ENCODE measurements around the gene SOX1.

Gene SOX1

DNA sequence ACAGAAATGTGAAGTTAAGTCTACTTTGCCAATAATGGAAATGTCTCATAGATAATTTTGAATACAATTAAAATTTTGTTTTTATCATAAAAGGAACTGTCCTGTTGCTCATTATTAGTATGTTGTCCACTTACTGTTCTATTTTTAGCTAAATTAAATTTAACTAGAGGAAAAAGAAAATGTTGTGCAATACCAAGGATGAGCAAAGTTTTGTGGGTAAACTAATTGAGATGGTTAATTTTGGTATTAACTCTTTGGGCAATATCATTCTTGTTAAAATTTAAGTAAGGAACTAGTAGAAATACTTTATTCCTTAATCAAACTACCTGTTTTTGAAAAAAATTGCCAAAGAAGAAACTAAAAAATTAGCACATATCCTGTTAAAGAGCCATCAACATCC is 43.5 kb downstream of the SOX1 start:
- DNase-seq: no peak

DNA sequence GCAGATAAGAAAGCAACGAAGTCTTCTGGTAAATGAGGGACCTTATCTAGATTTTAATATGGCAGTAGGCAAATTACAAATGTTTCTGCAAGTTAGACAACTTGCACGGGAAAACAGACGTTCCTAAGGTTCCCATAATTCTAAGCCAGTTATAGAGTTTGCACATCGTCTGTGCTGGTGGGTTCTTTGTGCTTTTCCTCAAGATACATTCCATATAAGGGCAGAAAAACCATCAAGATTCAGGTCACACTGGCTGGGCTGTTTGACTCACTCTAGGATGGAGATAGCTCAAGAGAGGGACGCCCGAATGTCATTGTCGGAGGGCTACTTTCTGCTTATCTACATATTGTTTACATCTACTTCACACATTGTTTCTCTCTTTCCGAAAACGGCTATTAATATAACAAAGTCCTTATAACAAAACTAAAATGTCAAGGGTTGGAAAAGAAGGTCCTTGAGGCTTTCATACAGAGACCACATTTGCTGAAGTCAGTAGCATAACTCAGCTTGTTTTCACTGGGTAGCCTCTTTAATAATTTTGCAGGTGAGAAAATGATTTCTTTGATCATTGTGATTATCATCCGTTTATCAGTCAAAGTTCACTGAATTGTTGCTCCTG is 44.4 kb downstream of the SOX1 start:
- DNase-seq: no peak

DNA sequence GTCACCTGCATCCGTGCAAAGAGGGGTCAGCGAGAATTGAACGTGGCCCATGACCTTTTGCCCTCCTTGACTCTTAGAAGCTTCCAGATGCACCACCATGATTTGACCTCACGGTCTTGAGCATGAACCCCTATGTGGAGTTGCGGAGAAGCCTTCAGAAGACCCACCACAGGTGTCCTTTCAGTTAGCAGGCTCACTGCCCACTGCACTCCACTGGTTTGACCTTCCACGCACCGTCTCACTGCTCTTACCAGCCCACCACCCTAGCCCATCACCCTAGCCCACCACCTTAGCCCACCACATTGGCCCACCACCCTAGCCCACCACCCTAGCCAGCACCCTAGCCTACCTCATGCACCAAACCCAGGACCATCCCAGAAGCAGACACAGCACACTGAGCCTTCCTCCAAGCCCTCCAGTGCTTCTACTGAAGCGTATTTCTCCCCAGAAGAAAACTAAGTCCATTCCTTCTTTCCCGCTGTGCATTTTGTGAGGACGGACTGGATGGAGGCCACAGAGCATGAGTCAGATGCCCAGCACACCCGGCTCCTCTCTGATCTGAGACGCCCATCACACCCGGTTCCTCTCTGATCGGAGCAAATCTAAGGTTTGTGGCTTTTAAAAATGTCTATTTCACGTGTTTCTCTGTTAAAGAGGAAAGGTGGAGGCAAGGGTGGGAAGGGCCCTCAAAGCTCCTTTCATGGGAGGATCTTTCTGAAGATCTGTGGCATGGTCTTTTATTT is 45.8 kb downstream of the SOX1 start:
- DNase-seq: no peak

DNA sequence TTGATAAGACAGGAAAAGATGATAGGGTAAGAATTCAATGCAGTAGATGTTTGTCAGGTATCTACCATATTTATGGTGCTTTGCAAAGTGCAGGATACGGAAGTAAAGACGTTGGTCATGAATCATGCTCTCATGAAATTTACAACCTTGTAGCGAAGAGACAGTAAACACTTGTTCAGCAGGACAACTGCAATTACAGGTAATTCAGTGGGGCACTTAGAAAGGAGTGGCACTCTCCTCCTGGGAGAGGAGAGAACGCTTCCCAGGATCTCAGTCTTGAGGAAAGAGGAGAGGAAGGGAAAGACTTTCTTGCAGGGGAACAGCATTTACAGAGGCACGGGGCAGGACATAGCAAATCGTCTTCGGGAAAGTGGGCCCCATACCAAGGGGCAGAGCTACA is 46.4 kb downstream of the SOX1 start:
- DNase-seq: no peak

DNA sequence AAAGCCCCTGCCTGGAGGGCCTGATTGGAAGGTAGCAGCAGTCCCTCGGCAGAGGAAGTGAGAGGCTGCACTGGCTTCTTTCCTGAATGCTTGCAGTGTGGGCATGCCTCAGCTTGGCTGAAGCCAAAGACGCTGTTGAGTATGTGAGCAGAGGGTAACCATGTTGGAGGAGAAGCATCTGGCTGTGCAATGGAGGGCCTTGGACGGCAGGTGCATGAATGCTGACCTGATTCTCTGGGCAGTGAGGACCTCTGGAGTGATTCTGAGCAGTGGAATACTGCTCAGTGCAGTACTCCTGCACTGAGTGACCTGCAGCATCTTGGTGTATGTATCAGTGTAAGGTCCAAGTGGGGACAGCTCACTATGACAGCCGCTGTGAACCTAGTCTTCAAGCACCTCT is 46.9 kb downstream of the SOX1 start:
- DNase-seq: no peak

DNA sequence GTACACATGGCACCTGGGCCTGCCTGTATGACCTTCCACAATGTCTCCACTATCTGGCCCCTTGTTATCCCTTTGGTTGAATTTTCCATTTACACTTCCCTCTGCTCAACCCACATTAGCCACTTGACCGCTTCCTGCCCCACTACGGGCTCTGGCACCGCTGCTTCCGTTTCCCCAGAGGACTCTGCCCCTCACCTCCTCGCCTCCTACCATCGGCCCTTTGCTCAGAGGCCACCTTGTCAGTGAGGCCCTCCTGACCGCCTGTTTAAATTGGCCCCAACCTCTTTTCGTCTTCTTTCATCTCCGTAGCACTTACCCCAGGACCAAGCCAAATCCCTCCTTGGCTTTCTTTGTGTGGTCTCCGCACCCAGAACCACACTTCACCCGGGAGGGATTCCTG is 47.4 kb downstream of the SOX1 start:
- DNase-seq: no peak

DNA sequence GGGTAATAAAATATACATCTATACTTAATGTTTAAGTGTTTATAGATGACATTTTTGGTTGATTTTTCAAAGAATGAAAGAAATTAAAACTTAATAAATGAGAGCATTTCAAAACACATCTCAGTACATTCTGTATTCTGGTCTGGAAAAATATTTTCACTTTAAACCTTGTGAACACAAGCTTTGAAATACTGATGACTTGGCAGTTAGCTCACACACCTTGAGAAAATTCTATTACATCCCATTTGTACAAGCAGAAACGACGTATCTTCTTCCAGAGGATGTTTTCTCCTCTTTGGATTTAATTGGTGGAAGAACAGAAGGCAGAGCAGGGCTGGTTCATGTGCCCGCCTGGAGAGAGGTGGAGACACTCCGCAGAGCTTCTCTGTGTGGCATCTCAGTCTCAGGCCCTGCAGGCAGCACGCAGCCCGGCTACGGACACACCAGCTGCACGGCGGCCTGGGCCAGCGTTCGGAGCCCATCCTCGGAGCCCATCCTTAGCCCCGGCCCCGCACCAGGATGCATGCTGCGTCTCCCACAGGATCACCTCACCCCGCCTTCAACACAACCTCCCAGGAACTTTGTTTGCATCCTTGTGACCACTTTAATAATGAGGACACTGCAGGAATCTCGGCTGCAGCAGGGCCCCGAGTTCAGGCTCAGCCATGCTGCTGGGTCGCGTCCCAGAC is 48.6 kb downstream of the SOX1 start:
- DNase-seq: no peak

DNA sequence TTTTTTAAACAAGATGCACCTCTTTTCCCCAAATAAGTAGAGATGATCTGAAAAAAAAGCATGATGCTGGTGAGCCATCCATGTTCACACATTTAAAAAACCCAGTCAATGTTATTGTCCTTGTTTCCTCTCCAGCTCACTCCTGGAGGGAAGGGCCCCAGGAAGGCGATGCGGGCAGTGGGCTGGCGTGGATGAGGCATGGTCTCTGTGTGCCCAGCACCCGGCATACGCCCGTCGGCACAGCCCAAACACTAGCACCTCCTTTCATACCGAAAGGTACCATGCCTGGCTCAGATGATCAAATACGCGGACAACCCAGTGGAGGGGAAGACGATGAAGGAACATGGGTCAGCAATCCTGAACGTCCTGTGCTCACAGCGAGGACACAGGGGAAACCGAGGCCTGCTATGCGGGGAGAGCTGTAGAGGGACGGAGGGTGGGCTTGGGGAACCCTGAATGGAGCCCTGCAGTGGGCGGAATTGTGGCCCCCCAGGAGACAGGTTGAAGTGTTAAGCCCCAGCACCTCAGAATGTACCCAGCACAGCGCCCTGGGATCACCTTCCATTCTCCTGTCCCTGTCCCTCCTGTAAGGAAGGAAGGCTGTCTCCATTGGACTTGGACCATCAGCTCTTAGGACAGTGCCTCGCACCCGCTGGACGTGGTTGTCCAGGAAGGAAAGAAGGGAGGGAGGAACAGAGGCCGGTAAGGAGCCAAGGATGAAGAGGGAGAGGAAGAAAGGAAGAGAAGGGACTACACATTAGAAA is 49.4 kb downstream of the SOX1 start:
- DNase-seq: no peak

DNA sequence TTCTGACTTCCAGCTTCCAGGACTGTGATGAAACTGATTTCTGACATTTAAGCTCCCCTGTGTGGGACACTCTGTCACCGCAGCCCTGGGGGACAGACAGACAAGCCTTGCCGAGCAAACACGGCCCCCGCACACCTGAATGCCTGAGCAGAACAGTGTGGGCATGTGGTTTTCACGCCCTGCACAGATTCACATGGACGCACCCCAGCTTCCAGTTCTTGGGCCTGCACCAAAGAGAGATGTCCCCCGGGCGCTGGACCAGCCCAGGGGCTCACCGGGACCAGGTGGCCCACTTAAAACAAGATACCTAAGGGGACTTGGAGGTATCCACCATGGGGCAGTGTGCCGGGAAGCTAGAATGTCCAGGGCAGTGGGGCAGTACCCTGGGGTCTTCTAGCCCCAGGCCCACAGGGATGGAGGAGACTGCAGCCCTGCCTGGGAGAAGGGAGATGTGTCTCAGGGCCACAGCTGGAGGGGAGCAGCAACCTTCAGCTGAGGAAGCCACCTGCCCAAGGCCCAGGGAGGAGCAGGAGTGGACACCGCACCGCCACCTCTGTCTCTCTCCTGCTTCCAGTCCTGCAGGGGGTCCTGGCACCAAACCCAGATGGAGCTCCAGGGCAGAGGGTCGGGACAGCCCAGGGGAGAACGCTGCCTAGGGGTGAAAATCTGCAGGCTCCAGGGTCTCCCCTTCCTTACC is 50.5 kb downstream of the SOX1 start:
- no peak for DNase-seq

DNA sequence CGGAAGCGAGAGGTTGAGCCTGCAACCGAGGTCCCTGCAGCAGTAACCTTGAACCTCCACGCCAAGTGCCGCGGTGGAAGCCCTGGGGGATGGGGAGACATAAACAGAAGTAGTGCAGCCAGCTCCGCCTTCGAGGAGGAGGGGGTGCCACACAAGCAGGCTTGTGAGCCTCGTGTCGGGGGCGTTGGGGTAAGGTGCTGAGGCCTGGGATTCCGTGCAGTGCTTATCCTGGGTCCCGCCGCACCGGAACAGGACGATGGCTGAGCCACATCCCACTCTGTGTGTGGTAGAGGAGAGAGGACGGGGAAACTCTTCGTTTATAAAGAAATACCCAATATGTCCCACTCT is 51.0 kb downstream of the SOX1 start:
- DNase-seq: no peak

DNA sequence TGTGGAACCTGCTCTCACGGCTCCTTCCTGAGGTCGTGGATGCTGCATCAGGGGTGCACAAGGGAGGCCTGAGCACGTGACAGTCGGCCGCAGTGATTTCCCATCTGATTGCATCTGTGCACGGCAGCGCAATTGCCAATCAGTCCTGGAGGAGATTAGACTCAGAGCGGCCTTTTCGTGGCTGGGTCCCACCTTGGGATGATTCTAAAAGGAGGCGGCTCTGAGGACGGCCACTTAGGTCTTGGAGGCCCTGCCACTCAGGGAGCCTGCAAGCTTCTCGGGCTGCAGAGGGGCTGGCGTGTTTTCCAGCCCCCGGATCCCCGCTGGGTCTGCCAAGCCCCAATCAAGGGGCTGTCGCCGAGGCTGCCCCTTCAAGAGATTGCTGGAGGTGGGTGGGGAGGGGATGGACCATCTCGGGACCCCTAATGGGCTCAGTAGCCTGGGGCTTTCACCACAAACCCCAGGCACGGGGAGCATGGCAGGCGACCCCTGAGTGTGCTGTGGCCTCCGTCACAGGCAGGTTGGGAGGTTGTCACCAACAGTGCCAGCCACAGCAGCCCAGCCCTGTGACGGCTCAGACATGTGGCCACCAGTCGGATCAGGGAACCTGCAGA is 51.6 kb downstream of the SOX1 start:
- no peak for DNase-seq

DNA sequence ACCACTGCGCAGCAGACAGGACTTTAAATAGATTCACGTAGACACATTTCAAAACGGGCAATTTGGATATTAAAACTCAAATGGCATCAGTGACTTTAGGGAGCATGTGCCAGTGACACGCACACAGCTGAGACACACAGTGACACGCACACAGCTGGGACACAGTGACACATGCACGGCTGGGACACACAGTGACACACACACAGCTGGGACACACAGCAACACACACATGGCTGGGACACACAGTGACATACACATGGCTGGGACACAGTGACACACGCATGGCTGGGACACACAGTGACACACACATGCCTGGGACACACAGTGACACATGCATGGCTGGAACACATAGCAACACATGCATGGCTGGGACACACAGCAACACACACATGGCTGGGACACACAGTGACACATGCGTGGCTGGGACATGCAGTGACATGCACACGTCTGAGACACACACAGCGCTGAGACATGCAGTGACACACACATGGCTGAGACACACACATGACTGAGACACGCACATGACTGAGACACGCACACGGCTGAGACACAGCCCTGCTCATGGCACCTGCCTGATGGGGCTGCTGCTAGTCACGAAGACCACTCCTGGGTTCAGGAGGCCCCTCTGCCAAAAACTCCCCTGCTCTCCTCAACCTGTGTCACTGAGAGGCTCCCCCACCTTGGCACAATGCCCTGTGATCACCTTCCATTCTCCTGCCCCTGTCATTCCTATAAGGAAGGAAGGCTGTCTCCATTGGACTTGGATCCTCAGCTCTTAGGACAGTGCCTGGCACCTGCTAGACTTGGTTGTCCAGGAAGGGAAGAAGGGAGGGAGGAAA is 52.5 kb downstream of the SOX1 start:
- no peak for DNase-seq

DNA sequence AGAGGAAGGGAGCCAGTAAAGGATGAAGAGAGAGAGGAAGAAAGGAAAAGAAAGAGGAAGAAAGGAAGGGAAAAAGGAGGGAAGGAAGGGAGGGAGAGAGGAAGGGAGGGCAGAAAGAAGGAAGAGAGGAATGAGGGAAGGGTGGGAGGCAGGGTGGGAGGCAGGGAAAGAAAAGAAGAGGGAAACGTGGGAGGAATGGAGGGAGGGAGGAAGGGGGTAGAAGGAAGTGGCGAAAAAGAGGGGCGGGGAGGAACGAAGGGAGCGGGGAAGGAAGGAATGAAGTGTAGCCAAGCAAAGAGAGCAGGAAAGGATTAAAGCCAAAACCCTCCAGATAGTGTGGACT is 53.1 kb downstream of the SOX1 start:
- no peak for DNase-seq
